Vagina (tissue), 2 donors: ENCODE results near the gene RNF10. TPM values are rescaled to one million over a fixed set of nuclear protein-coding genes. Genes with fewer than 3 reads are reported as not detected.

Experiments used
- DNase-seq, 2 donors: peaks; one replicate each; pipeline ENCODE4 v3.0.0-alpha.2; 2017; ENCODE audit errors: extremely low spot score in 2 of 2
- H3K27ac ChIP-seq: fragments of 200-600 bp; sonication (generic); one replicate; pipeline ENCODE4 v1.5.1; 2019
- H3K27me3 ChIP-seq: fragments of 200-600 bp; sonication (generic); one replicate; pipeline ENCODE4 v1.5.1; 2019
- H3K36me3 ChIP-seq, 2 donors: fragments of 200-600 bp; sonication (generic); one replicate each; pipeline ENCODE4 v1.5.1; 2017 to 2019
- H3K4me1 ChIP-seq: fragments of 200-600 bp; sonication (generic); one replicate; pipeline ENCODE4 v1.5.1; 2019
- H3K4me3 ChIP-seq, 2 donors: fragments of 200-600 bp; sonication (generic); 1 replicate in 1 of 2; 2 replicates in 1 of 2; pipeline ENCODE4 v1.5.1; 2016 to 2019
- H3K9me3 ChIP-seq: fragments of 200-600 bp; sonication (generic); one replicate; pipeline ENCODE4 v1.5.1; 2019
- CTCF ChIP-seq, 3 experiments: fragments of 450-650 bp in 2 of 3; fragments of 200-600 bp in 1 of 3; sonication (generic) in 1 of 3; IDR thresholded peaks; one replicate each; pipeline ENCODE4 v1.5.1; 2017 to 2019; ENCODE audit warnings: antibody characterized with exemption in 3 of 3, mild to moderate bottlenecking in 2 of 3, moderate library complexity in 2 of 3
- POLR2A ChIP-seq, 2 donors: fragments of 450-650 bp; IDR thresholded peaks; one replicate each; pipeline ENCODE4 v1.6.1; 2017; ENCODE audit warnings: antibody characterized with exemption in 2 of 2, mild to moderate bottlenecking in 2 of 2, moderate library complexity in 2 of 2
- POLR2AphosphoS5 ChIP-seq, 2 donors: sonication (generic); formaldehyde crosslinking; IDR thresholded peaks; one replicate each; pipeline ENCODE4 v1.9.0; 2017; ENCODE audit warnings: antibody characterized with exemption in 2 of 2, mild to moderate bottlenecking in 2 of 2, low read depth in 1 of 2; ENCODE audit not compliant: insufficient read depth in 1 of 2
- intact Hi-C: fragments of 100-400 bp; cut with DNase I; formaldehyde crosslinking; loops from one replicate; pipeline ENCODE4 v1.15.1; 2023
- small RNA-seq: library from RNA; depleted of rRNA; stranded (forward); fragments of <200 nt; gene quantifications from one replicate; pipeline ENCODE3, GENCODE V24; 2016
- total RNA-seq: library from RNA; depleted of rRNA; stranded (reverse); fragments of >200 nt; gene quantifications from one replicate; pipeline ENCODE4 v1.2.3, GENCODE V29; 2016

The RNF10 gene
- total RNA-seq, 1 donor from 2014 or later: 161 TPM

GRCh38 chr12:120625557-120626419, 91.6 kb downstream of the RNF10 start:
- intact Hi-C loops: no loop called here
- Histone ChIP-seq H3K9me3 (no peaks in the 10 kb centered on the region), H3K4me1 (no peaks in the 10 kb centered on the region), H3K27me3 (no peaks in the 10 kb centered on the region), H3K27ac (no peak overlapping the region), H3K4me3 (no peak overlapping the region), H3K36me3 (no peaks in the 10 kb centered on the region)
- TF ChIP-seq POLR2AphosphoS5 (IDR thresholded peaks at IDR 0.05; ENCODE audit: insufficient read depth in 1 of 2, low read depth in 1 of 2): no peak
- no peak for TF ChIP-seq CTCF (IDR thresholded peaks at IDR 0.05)
- no peak for TF ChIP-seq POLR2A (IDR thresholded peaks at IDR 0.05)
- DNase-seq: no peak

Small RNA genes lying within 50 kb of the gene (small RNA-seq; reads per million reads assigned to genes)
- gene RF00019: not detected

Other genes with a start within 250 kb of the RNF10 start
- gene RNU4-2, start 242.5 kb upstream of the RNF10 start, total RNA-seq: under 0.01 TPM
- under 0.01 TPM for gene RNU4-1, start 241.1 kb upstream of the RNF10 start, total RNA-seq
- not detected for gene SIRT4, start 232.0 kb upstream of the RNF10 start, total RNA-seq
- not detected for gene PLA2G1B, start 206.6 kb upstream of the RNF10 start, total RNA-seq
- 3.7 TPM for gene MSI1, start 165.2 kb upstream of the RNF10 start, total RNA-seq
- gene COX6A1, start 96.2 kb upstream of the RNF10 start, total RNA-seq: 928 TPM
- 3.9 TPM for gene TRIAP1, start 88.0 kb upstream of the RNF10 start, total RNA-seq
- 15.5 TPM for gene GATC, start 87.9 kb upstream of the RNF10 start, total RNA-seq
- gene SRSF9, start 64.6 kb upstream of the RNF10 start, total RNA-seq: 105 TPM
- gene DYNLL1, start 38.2 kb upstream of the RNF10 start, total RNA-seq: 318 TPM
- 18.4 TPM for gene COQ5, start 5.2 kb upstream of the RNF10 start, total RNA-seq
- 35.6 TPM for gene POP5, start 47.0 kb downstream of the RNF10 start, total RNA-seq
- 0.49 TPM for gene CABP1, start 106.3 kb downstream of the RNF10 start, total RNA-seq
- 33.1 TPM for gene MLEC, start 152.8 kb downstream of the RNF10 start, total RNA-seq
- gene UNC119B, start 176.1 kb downstream of the RNF10 start, total RNA-seq: 16.0 TPM
- 21.4 TPM for gene ACADS, start 191.5 kb downstream of the RNF10 start, total RNA-seq